Measurements from ENCODE around the gene TM9SF3.

The TM9SF3 gene

DNA sequence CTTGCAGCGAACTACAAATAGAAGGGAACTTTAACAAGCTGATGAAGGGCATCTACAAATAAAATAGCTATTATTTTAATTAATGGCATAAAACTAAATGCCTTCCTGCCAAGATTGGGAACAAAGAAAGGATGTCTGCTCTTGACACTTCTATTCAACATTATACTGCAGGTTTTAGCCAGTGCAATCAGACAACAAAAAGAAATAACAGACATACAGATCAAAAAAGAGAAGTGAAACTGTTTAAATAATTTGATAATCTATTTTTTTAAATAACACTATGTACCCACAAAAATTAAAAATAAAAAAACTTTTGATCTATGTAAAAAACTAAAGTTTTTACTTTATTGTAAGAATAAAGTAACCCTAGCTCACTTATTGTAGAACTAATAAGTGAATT, 50.7 kb downstream of the TM9SF3 start:
- TF ChIP-seq, protein P1, sequence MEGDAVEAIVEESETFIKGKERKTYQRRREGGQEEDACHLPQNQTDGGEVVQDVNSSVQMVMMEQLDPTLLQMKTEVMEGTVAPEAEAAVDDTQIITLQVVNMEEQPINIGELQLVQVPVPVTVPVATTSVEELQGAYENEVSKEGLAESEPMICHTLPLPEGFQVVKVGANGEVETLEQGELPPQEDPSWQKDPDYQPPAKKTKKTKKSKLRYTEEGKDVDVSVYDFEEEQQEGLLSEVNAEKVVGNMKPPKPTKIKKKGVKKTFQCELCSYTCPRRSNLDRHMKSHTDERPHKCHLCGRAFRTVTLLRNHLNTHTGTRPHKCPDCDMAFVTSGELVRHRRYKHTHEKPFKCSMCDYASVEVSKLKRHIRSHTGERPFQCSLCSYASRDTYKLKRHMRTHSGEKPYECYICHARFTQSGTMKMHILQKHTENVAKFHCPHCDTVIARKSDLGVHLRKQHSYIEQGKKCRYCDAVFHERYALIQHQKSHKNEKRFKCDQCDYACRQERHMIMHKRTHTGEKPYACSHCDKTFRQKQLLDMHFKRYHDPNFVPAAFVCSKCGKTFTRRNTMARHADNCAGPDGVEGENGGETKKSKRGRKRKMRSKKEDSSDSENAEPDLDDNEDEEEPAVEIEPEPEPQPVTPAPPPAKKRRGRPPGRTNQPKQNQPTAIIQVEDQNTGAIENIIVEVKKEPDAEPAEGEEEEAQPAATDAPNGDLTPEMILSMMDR (IDR thresholded peaks at IDR 0.05; ENCODE audit: insufficient read depth, low read depth, low read length, missing control alignments), result no peak
- DNase-seq (ENCODE audit: low read depth), result no peak
- H3K4me3 ChIP-seq (ENCODE audit: low read depth, low read length), result no peak overlapping the region

GRCh38 chr10:96532523-96532922, 54.3 kb downstream of the TM9SF3 start:
- DNase-seq (ENCODE audit: low read depth), result no peak
- TF ChIP-seq, protein P1 (IDR thresholded peaks at IDR 0.05; ENCODE audit: insufficient read depth, low read depth, low read length, missing control alignments), result no peak
- no peak overlapping the region for H3K4me3 ChIP-seq (ENCODE audit: low read depth, low read length)

GRCh38 chr10:96529634-96530279, 57.1 kb downstream of the TM9SF3 start:
- no peak for DNase-seq (ENCODE audit: low read depth)
- TF ChIP-seq, protein P1 (IDR thresholded peaks at IDR 0.05; ENCODE audit: insufficient read depth, low read depth, low read length, missing control alignments), result no peak
- no peak overlapping the region for H3K4me3 ChIP-seq (ENCODE audit: low read depth, low read length)

DNA sequence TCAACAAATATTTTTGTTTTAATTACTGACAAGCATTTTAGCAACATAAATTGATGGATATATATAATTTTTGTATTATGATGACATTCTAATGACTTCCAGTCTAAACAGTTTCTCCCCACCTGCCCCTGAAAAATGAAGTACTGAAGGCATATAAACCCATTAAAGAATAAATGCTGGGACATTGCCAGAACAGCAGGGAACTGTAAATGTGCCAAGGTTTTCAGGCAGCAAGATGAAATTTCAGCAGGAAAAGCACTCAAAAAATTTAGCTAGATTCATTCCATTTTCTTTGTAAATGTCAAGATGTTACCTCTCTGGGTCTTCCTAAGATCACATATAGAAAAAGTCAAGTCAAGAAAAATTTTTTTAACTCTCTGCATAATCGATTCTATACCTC, 62.1 kb downstream of the TM9SF3 start:
- TF ChIP-seq, protein P1 (IDR thresholded peaks at IDR 0.05; ENCODE audit: insufficient read depth, low read depth, low read length, missing control alignments), result no peak
- no peak overlapping the region for H3K4me3 ChIP-seq (ENCODE audit: low read depth, low read length)
- no peak for DNase-seq (ENCODE audit: low read depth)

DNA sequence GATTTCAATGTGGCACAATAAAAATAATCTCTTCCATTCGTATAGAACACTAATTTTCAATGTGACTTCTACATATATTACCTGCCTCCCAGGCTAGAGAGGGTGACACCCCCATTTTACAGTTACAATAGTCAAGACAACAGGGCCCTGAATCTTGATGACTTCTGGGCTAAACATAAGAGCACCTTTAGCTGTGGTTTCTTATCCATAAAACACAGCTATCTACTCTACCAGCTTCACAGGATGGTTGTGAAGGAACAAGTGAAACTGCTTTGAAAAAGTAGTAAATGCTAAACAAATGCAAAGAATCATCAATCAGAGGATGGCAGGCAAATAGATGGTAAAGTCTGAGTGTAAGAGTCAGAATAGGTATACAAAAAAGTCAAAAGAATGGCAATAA, 69.5 kb downstream of the TM9SF3 start:
- TF ChIP-seq, protein P1 (IDR thresholded peaks at IDR 0.05; ENCODE audit: insufficient read depth, low read depth, low read length, missing control alignments), result no peak
- no peak for DNase-seq (ENCODE audit: low read depth)
- H3K4me3 ChIP-seq (ENCODE audit: low read depth, low read length), result no peak overlapping the region

- TF ChIP-seq, protein P1 (IDR thresholded peaks at IDR 0.05; ENCODE audit: insufficient read depth, low read depth, low read length, missing control alignments), result no peak
- no peak for DNase-seq (ENCODE audit: low read depth)
- no peak overlapping the region for H3K4me3 ChIP-seq (ENCODE audit: low read depth, low read length)
These were observed 70.5 kb downstream of the TM9SF3 start for GRCh38 chr10:96516337-96516736.
